Endodermal cell (in vitro differentiated cells): ENCODE data around the gene TMEM250. TPM values are rescaled to one million over a fixed set of nuclear protein-coding genes. Genes with fewer than 3 reads are reported as not detected.

Source experiments
- DNase-seq: peaks from one replicate; pipeline ENCODE4 v3.0.0-alpha.2; 2017
- H3K27ac ChIP-seq: 2 replicates; pipeline ENCODE4 v1.5.1; 2013; ENCODE audit warnings: mild to moderate bottlenecking, low read depth, low read length, moderate library complexity
- H3K27me3 ChIP-seq: 2 replicates; pipeline ENCODE4 v1.6.1; 2013; ENCODE audit warnings: mild to moderate bottlenecking, low read length, moderate library complexity; ENCODE audit not compliant: insufficient read depth, control insufficient read depth, poor library complexity, severe bottlenecking
- H3K36me3 ChIP-seq: 2 replicates; pipeline ENCODE4 v1.7.0; 2013; ENCODE audit warnings: mild to moderate bottlenecking, low read length, moderate library complexity; ENCODE audit not compliant: control insufficient read depth, insufficient read depth
- H3K4me1 ChIP-seq: one replicate; pipeline ENCODE4 v1.7.0; 2013; ENCODE audit warnings: low read length; ENCODE audit not compliant: control insufficient read depth, insufficient read depth
- H3K4me3 ChIP-seq: 2 replicates; pipeline ENCODE4 v1.5.1; 2013; ENCODE audit warnings: mild to moderate bottlenecking, low read length, moderate library complexity
- H3K9ac ChIP-seq: 2 replicates; pipeline ENCODE4 v1.6.1; 2013; ENCODE audit warnings: mild to moderate bottlenecking, low read length, moderate library complexity; ENCODE audit not compliant: poor library complexity, severe bottlenecking; ENCODE audit errors: extremely low read depth
- H3K9me3 ChIP-seq: 2 replicates; pipeline ENCODE4 v1.6.1; 2013; ENCODE audit warnings: mild to moderate bottlenecking, low read length, moderate library complexity; ENCODE audit not compliant: control insufficient read depth
- H3K27ac Mint-ChIP-seq: 2 replicates; pipeline ENCODE4 v1.8.0; 2020; ENCODE audit warnings: mixed read lengths
- H3K27me3 Mint-ChIP-seq: 2 replicates; pipeline ENCODE4 v1.8.0; 2021; ENCODE audit warnings: mild to moderate bottlenecking, mixed read lengths; ENCODE audit not compliant: insufficient read depth
- H3K36me3 Mint-ChIP-seq: 2 replicates; pipeline ENCODE4 v1.8.0; 2020; ENCODE audit warnings: low read depth, mixed read lengths
- H3K4me1 Mint-ChIP-seq: 2 replicates; pipeline ENCODE4 v1.8.0; 2020; ENCODE audit warnings: mixed read lengths
- H3K4me3 Mint-ChIP-seq: 2 replicates; pipeline ENCODE4 v1.8.0; 2020; ENCODE audit warnings: mild to moderate bottlenecking, moderate library complexity, mixed read lengths
- H3K9me3 Mint-ChIP-seq: 2 replicates; pipeline ENCODE4 v1.8.0; 2020; ENCODE audit warnings: mild to moderate bottlenecking, mixed read lengths
- WGBS, 2 experiments: methylation state at CpG; one replicate each; pipeline versions ENCODE4 v1.1.5 to v1.1.7; 2013; ENCODE audit warnings: missing lambda C conversion rate in 2 of 2, mixed read lengths in 1 of 2; ENCODE audit not compliant: insufficient coverage in 1 of 2, insufficient read length in 1 of 2; 5-methylcytosine and 5-hydroxymethylcytosine counted together
- total RNA-seq, 2 donors: library from RNA; stranded (reverse); fragmentation: NEBNext Ultra II Directional in 1 of 2; extraction: Animal tissue kit (Norgen Biotek cat#: 25700) in 1 of 2; gene quantifications; 2 replicates in 1 of 2; 3 replicates in 1 of 2; pipeline ENCODE4 v1.2.1, GENCODE V29; 2021
- TF ChIP-seq, protein P1 (sequence below): fragments of 200-600 bp; sonication (generic); conservative IDR thresholded peaks from 2 replicates; pipeline ENCODE4 v1.5.0; 2021; ENCODE audit warnings: antibody characterized with exemption, mild to moderate bottlenecking

Gene TMEM250
- total RNA-seq, 2 donors from 2014 or later: 56.4 to 58.4 TPM

DNA sequence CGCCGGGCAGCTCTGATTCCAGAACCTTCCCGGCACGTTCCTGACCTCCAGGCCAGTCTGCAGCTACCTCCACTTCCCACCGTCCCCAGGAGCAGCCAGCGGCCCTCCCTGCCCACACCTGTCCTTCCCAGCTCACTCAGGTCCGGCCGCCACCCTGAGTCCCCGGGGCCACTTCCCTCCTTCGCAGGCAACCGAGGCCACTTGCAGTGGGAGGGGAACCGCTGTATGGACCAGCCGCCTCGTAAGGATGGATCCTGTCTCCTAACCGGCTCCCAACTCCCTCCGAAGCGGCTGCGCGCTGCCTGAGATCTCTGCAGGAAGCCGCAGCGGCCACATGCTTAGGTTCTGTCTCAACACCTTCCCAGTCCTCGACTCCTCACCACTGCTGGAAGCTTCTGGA, 7.5 kb downstream of the TMEM250 start:
- peaks cover 8% of the 10 kb centered on the region for H3K27me3 Mint-ChIP-seq
- H3K4me1 Mint-ChIP-seq: peaks cover 2% of the 10 kb centered on the region
- 90 to 92% methylated on average over 11 to 22 of the region's 22 CpGs for WGBS, 2 experiments
- Histone ChIP-seq H3K9me3 (no peaks in the 10 kb centered on the region), H3K27ac (no peak overlapping the region), H3K9ac (no peak overlapping the region), H3K36me3 (peaks cover 7% of the 10 kb centered on the region), H3K27me3 (no peaks in the 10 kb centered on the region), H3K4me3 (no peak overlapping the region), H3K4me1 (no peaks in the 10 kb centered on the region)
- no peak for DNase-seq
- no peaks in the 10 kb centered on the region for H3K9me3 Mint-ChIP-seq
- peaks cover 11% of the 10 kb centered on the region for H3K36me3 Mint-ChIP-seq
- no peak overlapping the region for H3K27ac Mint-ChIP-seq
- TF ChIP-seq, protein P1, sequence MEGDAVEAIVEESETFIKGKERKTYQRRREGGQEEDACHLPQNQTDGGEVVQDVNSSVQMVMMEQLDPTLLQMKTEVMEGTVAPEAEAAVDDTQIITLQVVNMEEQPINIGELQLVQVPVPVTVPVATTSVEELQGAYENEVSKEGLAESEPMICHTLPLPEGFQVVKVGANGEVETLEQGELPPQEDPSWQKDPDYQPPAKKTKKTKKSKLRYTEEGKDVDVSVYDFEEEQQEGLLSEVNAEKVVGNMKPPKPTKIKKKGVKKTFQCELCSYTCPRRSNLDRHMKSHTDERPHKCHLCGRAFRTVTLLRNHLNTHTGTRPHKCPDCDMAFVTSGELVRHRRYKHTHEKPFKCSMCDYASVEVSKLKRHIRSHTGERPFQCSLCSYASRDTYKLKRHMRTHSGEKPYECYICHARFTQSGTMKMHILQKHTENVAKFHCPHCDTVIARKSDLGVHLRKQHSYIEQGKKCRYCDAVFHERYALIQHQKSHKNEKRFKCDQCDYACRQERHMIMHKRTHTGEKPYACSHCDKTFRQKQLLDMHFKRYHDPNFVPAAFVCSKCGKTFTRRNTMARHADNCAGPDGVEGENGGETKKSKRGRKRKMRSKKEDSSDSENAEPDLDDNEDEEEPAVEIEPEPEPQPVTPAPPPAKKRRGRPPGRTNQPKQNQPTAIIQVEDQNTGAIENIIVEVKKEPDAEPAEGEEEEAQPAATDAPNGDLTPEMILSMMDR: no peak
- no peak overlapping the region for H3K4me3 Mint-ChIP-seq

DNA sequence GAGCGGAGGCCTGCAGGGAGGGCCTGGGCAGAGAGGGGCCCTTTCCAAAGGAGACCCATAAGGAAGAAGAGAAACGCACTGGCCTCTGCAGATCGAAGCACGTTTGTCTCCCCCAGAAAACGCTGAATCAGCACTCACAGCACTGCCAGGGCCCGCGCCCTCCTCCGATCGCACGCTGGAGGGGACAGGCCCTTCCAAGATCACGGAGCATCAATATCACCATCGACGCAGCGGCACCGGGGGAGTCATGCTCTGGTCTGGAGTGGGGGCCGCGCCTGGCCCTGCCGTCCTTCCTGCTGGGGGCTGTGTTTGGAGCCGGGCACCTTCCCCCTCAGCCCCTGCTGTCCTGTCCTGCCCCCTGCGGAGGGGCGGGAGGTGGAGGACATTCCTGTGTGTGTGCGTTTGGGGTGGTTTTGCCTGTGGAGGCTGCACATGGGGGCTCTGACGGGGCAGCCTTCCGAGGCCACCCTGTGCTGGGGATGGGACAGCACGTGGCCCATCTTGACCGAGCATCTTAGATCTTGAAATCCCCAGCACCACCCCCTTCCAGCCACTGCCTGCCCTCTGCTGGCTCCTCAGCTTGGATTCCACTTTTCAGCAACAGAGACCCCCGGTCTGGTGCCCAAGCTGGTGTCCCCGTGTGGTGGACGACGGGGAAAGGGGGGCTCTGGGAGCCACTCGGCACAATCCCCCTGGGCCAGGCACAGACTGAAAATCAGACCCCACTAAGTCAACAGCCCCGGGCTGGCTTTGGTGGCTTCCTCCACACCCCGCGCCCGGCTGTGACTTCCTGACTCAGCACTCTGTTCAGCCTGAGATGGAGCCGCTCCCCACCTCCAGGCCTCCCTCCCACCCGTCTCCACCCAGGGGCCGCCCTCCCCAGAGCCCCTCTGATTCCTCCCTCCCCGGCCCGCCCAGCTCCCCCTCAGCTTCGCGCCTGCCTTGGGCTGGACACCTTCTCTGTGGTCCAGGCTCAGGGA, 8.3 kb downstream of the TMEM250 start:
- Histone ChIP-seq H3K9ac (no peak overlapping the region), H3K4me3 (peak overlapping the region; percentile 49), H3K36me3 (peaks cover 6% of the 10 kb centered on the region), H3K27ac (no peak overlapping the region), H3K4me1 (no peaks in the 10 kb centered on the region), H3K27me3 (no peaks in the 10 kb centered on the region), H3K9me3 (no peaks in the 10 kb centered on the region)
- DNase-seq: peak; percentile 79
- whole genome bisulfite sequencing, 2 experiments: 21 to 49% methylated on average over 5 to 42 of the region's 42 CpGs
- Mint-ChIP-seq H3K36me3 (peaks cover 10% of the 10 kb centered on the region), H3K4me3 (peak overlapping the region; percentile 43), H3K4me1 (peaks cover 2% of the 10 kb centered on the region), H3K9me3 (no peaks in the 10 kb centered on the region), H3K27ac (no peak overlapping the region), H3K27me3 (peaks cover 11% of the 10 kb centered on the region)
- TF ChIP-seq, protein P1: peak; percentile 58

GRCh38 chr9:136109351-136110081, 9.2 kb downstream of the TMEM250 start:
- H3K4me3 Mint-ChIP-seq: peak overlapping the region; percentile 43
- H3K9me3 Mint-ChIP-seq: no peaks in the 10 kb centered on the region
- H3K4me1 ChIP-seq: no peaks in the 10 kb centered on the region
- H3K27ac ChIP-seq: peak overlapping the region; percentile 36
- no peaks in the 10 kb centered on the region for H3K27me3 ChIP-seq
- TF ChIP-seq, protein P1: no peak
- H3K36me3 Mint-ChIP-seq: peaks cover 2% of the 10 kb centered on the region
- no peaks in the 10 kb centered on the region for H3K36me3 ChIP-seq
- H3K27me3 Mint-ChIP-seq: peaks cover 11% of the 10 kb centered on the region
- no peaks in the 10 kb centered on the region for H3K9me3 ChIP-seq
- WGBS, 2 experiments: 5 to 8% methylated on average over 12 to 48 of the region's 48 CpGs
- H3K9ac ChIP-seq: no peak overlapping the region
- peaks cover 2% of the 10 kb centered on the region for H3K4me1 Mint-ChIP-seq
- H3K4me3 ChIP-seq: peak overlapping the region; percentile 49
- peak; percentile 94 for DNase-seq
- H3K27ac Mint-ChIP-seq: no peak overlapping the region
